ENCODE measurements around the gene NAB1.
A peak's percentile ranks its signal among the peaks of the same experiment; 100 is the strongest.

DNA sequence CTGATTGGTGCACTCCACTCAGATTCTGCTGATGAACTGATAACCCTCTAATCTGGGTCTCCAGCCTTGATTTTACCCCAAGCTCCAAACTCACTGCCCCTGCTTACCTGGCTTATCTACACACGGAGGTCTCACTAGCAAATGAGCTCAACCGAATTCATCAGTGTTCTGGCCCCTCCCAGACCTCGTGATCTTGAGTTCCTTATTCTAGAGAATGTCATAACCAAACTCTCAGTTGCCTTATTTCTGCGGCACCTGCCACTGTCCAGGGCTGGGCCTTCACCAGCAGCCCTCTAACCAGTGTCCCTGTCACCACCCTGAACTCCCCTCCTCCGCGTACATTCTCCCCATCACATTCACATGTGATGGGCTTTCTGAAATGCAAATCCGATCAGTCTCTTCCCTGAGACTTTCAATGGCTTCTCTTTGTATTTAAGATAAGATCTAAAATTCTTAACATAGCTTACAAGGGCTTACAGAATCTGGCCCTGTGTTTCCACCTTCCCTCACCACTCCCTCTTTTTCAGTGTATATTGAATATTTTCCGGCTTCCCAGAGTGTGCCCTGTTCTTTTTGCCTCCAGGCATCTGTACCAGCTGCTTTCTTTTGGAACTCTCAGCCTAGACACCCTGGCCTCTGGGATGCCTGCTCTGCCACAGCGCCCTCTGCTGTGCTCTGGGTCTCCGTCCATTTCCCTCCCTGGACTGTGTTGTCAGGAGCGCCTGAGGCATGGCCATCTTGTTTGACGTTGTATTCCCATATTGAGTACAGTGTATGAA lies 31.1 kb downstream of the NAB1 start:
- TF ChIP-seq CTCF (IDR thresholded peaks at IDR 0.05) (peak; percentile 84), EZH2 (IDR thresholded peaks at IDR 0.05) (no peak)
